Measurements from ENCODE around the gene ERH.

Gene ERH

DNA sequence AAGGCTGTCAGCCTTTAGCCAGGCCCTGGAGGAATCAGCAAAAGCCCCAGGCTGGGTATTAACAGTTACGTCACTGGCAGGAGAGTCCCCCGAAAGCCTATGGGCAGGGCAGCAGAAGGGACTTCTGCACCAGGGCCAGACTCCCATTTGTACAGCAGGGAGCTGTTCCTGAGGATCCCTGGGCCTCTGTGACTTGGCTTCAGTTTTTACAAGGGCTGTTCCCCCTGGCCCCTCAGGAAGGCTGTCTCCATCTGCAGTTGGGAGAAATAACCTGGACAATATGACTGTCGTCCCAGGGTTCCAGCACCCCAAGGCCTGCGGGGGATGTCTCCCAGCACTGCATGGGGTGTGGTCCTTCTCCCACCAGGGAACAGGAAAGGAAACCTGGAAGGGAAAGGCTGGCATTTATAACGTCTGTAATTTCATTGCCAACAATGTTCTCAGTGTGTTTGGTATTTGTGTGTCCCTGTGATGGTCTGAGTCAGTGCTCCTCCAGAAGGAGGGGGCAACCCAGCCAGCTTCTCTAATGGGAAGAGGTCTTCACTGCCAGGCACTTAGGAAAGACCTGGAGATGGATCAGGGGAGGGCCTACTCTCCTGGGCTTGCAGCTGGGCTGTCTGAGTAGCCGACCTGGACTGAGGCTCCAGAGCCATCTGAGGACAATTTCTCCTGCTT lies 42.4 kb downstream of the ERH start:
- DNase-seq (ENCODE audit: low read depth, low spot score) = no peak

DNA sequence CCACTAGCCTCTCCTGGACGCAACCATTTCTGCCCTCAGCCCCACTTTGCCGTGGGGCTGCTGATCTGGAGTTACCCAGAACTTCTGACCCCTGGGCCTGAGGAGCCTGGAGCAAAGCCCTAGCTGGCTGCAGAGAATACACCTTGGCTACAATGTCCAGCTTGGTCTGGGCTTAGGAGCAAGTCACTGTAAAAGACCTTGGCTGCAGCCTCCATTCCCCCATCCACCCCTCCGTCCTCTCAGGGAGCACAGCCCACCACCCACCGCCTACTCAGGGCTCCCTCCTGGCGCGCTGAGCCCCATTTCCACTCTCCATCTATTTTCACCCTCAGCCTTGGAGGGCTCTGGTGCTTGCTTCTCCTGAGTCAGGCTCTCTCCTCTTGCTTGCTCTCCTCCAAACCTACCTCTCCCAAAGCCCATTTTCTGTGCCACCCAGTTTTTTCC lies 42.9 kb downstream of the ERH start:
- no peak for DNase-seq (ENCODE audit: low read depth, low spot score)

DNA sequence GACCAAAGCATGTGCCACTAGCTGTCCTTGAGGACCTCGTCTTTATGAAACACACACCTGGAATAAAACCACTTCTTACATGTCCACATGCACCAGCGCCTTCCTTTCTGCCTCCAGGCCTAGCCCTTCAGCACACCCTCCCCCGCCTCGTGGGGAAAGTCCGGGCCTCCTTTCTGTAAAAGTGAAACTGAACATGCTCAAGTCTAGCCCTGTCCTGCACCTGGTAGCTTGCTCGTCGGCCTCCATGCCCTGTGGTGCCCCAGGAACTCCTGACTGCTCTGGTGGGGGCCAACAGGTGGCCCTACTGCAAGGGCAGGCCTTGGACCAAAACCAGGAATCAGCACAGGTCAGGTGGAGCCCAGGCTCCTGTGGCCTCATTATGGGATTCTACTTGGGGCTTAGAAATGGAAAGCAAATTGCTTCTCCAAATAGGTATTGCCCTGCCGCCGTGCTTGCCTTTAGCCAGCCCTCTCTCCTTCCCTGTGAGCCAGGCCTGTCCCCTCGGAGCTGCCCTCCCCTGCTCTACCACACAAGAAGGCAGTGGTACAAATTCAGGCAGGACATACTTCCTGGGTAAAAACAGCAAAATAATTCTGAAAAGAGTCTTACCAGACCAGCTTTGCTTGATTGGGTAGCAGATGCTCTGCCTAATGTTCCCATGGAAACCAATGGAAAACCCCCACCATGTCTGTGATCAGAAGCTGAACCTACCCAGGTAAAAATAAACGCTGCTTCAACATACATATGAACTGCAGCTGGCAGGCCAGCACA lies 43.5 kb downstream of the ERH start:
- DNase-seq (ENCODE audit: low read depth, low spot score) = peak; percentile 34

DNA sequence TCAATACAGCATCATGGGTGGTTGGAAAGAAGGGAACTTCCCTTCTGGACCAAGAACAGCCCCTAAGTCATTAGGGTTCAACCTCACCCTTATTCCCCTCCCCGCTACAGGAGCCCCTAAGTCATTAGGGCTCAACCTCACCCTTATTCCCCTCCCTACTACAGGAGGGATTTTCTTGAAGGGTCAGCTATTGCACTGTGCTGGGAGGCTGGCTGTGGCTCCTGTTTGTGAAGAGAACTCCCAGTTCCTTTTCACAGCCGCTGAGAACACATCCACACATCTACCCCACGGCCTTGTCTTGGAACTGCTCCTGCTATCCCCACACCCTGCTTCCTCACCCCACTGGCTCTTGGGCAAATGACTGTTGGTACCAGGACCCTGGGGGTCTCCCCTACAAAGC lies 44.9 kb downstream of the ERH start:
- no peak for DNase-seq (ENCODE audit: low read depth, low spot score)

DNA sequence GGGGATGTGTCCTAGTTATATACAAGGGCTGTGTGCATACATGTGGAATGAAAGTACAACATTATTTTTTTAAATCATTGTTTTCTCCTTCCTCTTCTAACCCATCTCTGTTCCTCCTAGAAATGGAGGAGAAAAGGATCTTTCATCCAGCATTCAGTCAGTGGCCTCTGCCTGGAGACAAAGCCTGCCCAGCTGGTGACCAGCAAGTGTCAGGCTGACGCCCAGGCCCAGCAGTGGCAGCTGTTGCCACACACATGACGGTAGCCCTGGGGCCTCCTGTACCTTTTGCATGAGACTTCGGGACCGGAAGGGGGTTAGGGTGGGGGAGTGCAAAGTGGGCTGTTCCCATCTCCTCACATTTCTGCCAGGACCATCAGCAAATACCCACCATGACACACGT lies 46.2 kb downstream of the ERH start:
- no peak for DNase-seq (ENCODE audit: low read depth, low spot score)

DNA sequence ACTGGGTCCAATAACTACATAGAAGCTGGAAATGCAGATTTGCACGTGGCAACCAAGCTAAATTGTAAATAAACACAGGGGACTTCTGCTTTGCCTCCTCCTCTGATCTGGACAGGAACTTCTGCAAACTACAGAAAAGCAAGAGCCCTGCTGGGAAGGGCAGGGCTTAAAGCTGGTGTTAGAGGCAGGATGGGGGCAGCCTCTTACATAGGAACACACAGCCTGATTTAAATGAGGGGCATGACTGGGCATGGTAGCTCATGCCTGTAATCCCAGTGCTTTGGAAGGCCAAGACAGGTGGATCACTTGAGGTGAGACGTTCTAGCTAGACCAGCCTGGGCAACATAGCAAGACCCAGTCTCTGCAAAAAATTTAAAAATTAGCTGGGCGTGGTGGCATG lies 46.7 kb downstream of the ERH start:
- no peak for DNase-seq (ENCODE audit: low read depth, low spot score)

DNA sequence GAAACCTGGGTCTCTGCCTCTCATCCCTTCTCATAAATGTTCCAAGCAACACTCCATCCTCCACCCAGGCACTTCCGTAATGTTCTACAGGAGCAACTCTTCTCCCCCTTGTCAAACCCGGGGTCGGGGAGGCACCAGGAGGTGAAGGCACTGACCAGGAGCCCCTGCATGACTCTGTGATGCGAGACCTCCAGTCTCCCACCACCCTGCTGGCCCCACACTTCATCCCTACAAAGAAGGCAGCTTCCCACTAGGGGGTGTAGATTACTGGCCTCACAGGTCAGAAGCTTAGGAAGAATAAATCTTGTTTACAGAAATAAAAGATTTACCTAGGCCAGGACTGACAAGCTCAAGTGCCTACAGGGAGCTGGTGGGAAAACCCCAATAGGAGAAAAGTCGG lies 47.2 kb downstream of the ERH start:
- no peak for DNase-seq (ENCODE audit: low read depth, low spot score)

DNA sequence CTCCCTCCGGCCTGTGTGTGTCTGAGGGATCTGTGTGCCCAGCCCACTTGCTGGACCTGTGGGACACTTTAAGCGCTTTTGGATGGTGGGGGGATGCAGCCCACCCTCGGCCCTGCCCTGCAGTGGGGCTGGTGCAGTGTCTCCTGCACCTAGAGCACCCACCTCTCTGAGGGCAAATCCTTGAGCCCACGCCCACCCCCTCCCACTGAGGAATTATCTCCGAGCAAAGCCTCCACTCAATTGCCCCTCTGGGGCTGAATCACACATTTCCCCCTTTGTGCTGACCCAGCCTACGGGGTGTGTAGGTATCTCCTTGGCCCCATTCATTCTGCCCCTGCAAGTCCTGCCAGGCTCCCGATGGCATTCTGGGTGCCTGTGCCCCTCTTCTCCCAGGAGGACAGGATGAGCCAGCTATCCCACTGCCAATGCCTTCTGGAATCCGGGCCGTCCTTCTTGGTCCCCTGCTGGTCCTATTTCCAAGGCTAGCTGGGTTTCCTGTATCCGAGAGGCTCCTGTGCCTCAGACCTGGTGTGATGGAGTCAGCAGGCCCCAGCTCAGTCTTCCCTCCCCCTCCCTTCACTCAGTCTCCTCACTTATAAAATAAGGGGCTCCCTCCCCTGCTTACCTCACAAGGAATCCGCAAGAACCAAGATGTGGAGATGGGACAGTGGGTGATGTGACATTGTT lies 48.9 kb downstream of the ERH start:
- no peak for DNase-seq (ENCODE audit: low read depth, low spot score)

DNA sequence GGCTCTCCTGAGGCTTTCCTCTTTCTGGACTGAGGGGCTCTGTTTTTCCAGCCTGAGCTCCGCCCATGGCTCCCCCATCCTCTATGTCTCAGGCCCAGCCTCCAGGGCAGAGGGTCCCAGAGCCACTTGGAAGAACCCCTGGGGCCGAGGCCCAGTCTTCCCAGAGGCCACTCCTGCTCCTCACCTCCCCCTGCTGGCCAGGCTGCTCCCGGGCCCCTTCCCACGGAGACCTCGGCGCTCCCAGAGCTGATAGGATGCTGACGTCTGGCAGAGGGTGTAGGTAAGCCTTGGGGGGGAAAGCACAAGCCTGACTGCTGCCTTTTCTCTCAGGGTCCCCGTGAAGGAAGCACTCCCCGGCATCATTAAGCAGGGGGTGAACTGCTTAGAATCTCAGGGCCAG lies 51.4 kb downstream of the ERH start:
- DNase-seq (ENCODE audit: low read depth, low spot score) = no peak

DNA sequence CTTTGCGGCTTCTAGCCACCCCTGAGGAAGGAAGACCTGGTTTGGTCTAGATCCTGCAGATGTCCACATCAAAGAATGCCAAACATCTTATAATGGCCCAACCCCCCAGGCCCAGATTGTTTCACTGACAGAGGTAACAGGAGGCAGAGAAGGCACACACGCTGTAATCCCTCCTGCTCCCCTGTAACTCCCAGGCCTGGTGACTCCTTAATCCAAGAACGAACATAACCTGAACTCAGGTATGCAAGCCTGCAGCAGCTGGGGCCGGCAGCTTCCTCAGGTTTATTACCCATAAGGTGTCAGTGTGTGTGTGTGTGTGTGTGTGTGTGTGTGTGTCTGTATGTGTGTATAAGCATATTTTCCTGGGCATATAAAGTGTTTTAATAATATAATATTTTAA lies 52.7 kb downstream of the ERH start:
- DNase-seq (ENCODE audit: low read depth, low spot score) = no peak

DNA sequence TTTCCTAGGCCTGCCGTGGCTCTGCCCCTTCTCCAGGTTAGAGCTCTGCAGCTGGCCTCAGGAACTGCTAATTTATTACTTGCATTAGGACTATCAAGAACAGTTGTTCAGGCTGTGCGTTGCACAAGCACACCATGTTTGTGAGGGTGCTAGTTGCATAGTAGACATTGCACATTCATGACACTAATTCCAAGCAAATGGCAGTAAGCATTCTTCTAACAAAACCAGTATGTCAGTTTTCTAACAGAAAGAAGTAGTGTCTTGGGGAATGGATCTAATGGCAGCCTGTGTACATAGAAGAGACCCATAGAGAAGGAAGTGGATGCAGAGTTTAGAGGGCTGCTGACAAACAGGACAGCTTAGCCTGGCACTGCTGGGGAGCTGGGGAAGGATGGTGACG lies 53.9 kb downstream of the ERH start:
- DNase-seq (ENCODE audit: low read depth, low spot score) = no peak

DNA sequence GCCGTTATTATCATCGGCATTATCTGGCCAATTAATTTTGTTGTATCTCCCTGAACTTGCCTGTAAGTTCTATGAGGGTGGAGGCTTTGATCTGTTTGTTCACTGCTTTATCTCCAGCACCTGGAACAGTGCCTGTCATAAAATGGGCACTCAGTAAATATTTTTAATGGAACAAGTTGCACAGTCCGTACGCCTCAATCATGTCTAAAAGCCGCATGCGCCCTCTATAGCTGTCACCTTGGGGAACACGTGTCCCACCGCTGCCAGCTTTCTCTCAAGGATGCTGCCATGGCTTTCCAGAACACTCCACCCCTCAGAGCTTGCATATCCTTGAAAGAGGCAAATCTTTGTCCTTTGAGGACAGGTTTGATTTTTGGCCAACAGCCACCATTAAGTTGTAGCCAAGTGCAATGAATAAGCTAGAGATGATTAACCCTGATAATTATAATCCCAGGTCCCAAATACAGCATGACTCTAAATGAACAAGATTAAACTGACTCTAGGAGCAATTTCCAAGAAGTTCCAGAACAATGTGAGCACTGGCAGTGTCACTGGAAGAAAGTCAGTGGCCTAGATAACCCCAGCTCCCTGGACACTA lies 55.1 kb downstream of the ERH start:
- DNase-seq (ENCODE audit: low read depth, low spot score) = no peak

DNA sequence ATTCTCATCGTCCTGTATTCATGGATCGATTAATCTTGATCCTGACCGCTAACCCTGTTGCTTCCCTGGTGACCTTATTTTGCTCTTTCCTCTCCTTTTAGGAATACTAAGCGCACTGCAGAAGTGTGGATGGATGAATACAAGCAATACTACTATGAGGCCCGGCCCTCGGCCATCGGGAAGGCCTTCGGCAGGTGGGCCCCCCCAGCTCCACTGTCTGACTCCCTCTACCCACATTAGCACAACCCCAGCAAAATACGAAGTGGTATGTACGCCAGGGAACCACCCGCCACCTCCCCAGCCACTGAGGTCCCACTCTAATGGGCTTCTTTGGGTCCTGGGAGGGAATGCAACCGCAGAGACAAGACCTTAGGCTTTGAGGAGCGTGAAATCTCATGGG lies 58.7 kb downstream of the ERH start:
- no peak for DNase-seq (ENCODE audit: low read depth, low spot score)

DNA sequence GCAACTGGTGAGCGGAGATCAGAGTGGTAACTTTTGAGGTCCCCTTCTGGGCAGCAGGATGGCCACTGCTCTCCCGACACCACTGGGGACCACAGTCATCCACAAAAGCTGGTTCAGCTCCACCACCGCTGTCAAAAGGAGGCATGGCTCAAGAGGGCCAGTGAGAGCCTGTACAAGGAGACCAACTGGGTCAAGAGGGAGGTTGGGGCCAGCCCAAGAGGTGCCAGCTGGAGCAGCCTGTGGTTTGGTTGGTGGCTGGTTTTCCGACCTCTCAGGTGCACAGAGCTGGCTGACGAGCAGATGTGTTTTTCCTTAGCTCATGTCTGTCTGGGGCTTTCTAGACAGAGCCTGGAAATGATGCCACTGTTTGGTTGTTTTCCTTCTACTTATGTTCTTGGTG lies 60.1 kb downstream of the ERH start:
- no peak for DNase-seq (ENCODE audit: low read depth, low spot score)

DNA sequence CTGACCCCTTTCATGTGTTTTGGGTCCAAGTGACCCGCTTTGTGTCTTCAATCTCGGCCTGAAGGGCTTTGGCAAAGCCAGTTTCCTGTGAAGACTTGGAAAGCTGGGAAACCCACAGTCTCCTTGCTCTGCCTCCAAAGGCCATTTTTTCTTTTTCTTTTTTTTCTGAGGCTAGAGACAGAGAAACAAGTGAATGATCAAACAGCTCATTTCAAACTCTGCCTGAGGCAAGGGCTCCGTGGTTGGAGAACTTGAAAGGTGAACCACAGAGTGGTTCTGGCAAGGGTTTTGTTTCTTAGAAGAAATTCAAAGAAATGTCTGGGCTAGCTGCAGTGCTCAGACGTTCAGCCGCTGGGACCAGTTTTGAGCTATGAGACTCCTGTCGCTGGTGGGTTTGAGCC lies 62.7 kb downstream of the ERH start:
- DNase-seq (ENCODE audit: low read depth, low spot score) = no peak

DNA sequence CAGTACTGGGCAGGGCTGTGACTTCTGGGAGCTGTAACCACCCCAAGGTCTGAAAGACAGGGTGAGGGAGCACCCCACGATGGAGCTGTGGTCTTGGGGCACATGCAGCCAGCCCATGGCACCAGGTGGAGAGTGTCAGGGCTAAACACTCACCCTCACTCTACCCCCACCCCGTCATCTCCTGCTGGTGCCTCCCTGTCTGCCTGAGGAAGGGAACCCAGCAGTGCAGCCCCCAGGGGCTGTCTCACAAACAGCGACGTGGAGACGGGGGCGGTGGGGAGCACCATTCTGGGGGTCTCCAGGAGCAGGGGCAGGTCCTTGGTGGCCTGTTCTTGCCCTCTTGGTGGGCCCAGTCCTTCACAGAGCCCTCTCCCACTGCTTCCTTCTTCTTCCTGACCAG lies 63.5 kb downstream of the ERH start:
- no peak for DNase-seq (ENCODE audit: low read depth, low spot score)

DNA sequence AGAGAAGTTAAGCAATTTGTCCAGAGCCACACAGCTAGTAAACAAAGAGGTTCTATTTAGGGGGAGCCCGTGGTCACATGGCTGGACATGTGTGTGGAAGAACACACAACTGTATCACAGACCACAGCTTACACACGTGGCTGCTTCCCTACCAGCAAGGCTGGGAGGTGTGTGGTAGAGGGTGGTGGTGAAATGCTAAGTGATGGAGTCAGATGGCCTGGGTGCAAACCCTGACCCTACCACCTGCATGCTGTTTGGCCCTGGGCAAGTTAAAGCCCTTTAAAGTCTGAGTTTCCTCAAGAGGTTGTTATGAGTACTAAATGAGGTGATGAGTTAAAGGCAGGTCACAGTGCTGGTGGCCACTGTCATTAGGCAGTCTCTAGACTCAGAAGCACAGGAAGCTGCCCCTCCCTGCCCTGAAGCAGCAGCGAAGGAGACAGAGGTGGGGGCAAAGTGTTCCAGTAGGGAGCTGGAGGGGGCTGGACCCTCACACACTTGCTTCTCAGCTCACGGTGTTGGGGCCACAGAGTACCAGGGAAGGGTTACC lies 64.2 kb downstream of the ERH start:
- DNase-seq (ENCODE audit: low read depth, low spot score) = no peak

DNA sequence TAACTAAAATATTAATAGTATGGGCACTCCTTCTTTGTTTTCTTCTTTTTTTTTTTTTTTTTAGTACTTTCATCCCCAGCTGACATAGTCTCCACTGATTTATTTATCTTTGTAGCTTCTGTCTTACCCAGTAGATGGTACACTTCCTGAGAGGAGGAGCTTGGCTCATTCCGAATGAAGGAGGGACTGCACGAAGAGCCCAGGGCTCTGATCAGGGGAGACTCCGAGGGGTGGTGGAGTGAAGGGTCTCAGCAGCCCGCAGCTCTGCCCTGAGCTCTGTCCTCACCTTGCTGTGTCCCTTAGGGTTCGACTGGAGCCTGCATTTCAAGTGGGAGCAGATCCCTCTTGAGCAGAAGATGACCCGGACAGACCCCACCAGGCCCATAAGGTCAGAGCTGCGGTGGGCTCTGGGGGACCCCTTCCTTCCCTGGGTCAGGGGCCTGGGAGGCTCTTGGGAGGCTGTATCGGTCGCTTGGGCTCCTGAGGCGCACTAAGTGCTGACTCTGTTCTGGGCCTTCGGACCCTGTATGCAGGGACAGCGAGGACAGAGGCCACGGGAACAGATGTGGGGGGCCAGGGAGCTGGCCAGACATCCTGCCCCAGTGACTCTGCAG lies 65.2 kb downstream of the ERH start:
- DNase-seq (ENCODE audit: low read depth, low spot score) = no peak

DNA sequence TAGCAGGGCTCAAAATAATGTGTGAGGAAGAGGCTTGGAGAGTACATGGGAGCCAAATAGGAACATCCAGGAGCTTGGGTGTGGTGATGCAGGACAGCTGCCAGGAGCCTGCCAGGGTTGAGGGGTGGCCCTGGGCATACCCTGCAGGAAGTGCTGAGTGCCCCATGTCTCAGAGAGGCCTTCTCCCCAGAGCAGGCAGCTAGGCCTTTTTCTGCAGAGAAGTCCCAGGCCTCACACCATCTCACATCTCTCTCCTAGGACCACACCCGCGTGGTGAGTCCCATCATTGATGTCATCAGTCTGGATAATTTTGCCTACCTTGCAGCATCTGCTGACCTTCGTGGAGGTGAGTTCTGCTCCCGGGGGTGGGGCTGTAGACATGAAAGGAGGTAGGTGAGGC lies 66.9 kb downstream of the ERH start:
- DNase-seq (ENCODE audit: low read depth, low spot score) = no peak

All from activated naive CD8-positive, alpha-beta T cell treated with anti-CD3 and anti-CD28 coated beads, Interleukin-2, amount 50 U/mL, for 16 hours (primary cell).